ENCODE results near the gene GPR32. TPM values are rescaled to one million over a fixed set of nuclear protein-coding genes. Genes with fewer than 3 reads are reported as not detected.
A peak's percentile ranks its signal among the peaks of the same experiment; 100 is the strongest.

GPR32 gene
- total and polyA plus RNA-seq, 2 donors (not counting 1 experiment from before 2014, with no cell fraction given) = not detected

DNA sequence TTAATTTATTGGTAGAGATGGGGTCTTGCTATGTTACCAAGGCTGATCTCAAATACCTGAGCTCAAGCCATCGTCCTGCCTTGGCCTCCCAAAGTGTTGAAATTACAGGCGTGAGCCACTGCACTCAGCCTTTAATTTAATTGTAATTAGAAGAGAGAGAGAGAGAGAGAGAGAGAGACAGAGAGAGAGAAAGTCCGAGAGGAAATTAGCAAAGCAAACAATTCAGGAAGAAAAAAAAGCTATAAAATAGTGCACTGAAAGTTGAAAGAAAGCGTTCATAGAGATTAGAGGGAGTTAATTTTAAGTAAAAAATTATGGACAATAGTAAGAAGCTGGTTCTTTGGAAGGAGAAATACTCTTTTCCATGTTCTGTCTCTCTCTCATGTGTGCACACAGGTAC lies 7.0 kb downstream of the GPR32 start:
- no peak overlapping the region for H3K4me2 ChIP-seq (replicated peaks; ENCODE audit: low read depth, low read length, poor library complexity, severe bottlenecking)
- H3K27ac ChIP-seq (ENCODE audit: low read length in 2 of 2) = no peak overlapping the region
- no peaks in the 10 kb centered on the region for H3K36me3 ChIP-seq (replicated peaks in 1 of 2; ENCODE audit: control extremely low read depth in 1 of 2, control insufficient read depth in 1 of 2, extremely low read depth in 1 of 2, insufficient read depth in 2 of 2, low read length in 1 of 2)
- no CpG with 5 or more reads among the region's 4 CpGs for WGBS (ENCODE audit: insufficient coverage)
- CTCF ChIA-PET = interaction anchor here (1.0 to 1.3 kb wide), 2 partner anchors 239 to 420 kb away, joined by 3 to 6 read pairs; no protein-coding TSS in a partner anchor
- intact Hi-C loops (cut with micrococcal nuclease) = no loop called here
- H3K9me3 ChIP-seq (ENCODE audit: control extremely low read depth in 1 of 3, control insufficient read depth in 2 of 3, insufficient read depth in 1 of 3, low read length in 2 of 3) = peaks cover 0 to 30% (median 2%) of the 10 kb centered on the region in 3 donors
- H4K20me1 ChIP-seq (ENCODE audit: control insufficient read depth, insufficient read depth, low read length, poor library complexity, severe bottlenecking) = no peaks in the 10 kb centered on the region
- ATAC-seq (ENCODE audit: low read depth) (no peak), DNase-seq (no peak)
- Mint-ChIP-seq H3K27ac (no peak overlapping the region), H3K27me3 (peaks cover 60% of the 10 kb centered on the region), H3K4me3 (no peak overlapping the region), H3K4me1 (peaks cover 4% of the 10 kb centered on the region), H3K9me3 (ENCODE audit: insufficient read depth) (no peaks in the 10 kb centered on the region)
- peaks cover 0 to 8% of the 10 kb centered on the region in 2 donors for H3K4me1 ChIP-seq (ENCODE audit: control insufficient read depth in 2 of 2, insufficient read depth in 2 of 2, low read length in 2 of 2)
- no peak overlapping the region for H3K4me3 ChIP-seq (ENCODE audit: control extremely low read depth in 1 of 5, extremely low read depth in 1 of 5, insufficient read depth in 1 of 5, low read depth in 2 of 5, low read length in 4 of 5)
- H3K27me3 ChIP-seq (replicated peaks in 1 of 4; ENCODE audit: control extremely low read depth in 1 of 4, control insufficient read depth in 3 of 4, insufficient read depth in 4 of 4, low read length in 3 of 4) = peaks cover 0 to 59% (median 26%) of the 10 kb centered on the region in 4 experiments
- no peak overlapping the region for H2AFZ ChIP-seq (ENCODE audit: insufficient read depth, low read depth, low read length, poor library complexity, severe bottlenecking)
- no peaks in the 10 kb centered on the region for H3K79me2 ChIP-seq (ENCODE audit: control insufficient read depth, insufficient read depth, low read length)
- POLR2A ChIA-PET = no interaction called here
- H3K9ac ChIP-seq (ENCODE audit: low read length) = no peak overlapping the region
- TF ChIP-seq EZH2 (IDR thresholded peaks at IDR 0.05; ENCODE audit: borderline replicate concordance, insufficient read depth, low read depth, low read length, poor library complexity, severe bottlenecking) = no peak
- TF ChIP-seq, protein P1, sequence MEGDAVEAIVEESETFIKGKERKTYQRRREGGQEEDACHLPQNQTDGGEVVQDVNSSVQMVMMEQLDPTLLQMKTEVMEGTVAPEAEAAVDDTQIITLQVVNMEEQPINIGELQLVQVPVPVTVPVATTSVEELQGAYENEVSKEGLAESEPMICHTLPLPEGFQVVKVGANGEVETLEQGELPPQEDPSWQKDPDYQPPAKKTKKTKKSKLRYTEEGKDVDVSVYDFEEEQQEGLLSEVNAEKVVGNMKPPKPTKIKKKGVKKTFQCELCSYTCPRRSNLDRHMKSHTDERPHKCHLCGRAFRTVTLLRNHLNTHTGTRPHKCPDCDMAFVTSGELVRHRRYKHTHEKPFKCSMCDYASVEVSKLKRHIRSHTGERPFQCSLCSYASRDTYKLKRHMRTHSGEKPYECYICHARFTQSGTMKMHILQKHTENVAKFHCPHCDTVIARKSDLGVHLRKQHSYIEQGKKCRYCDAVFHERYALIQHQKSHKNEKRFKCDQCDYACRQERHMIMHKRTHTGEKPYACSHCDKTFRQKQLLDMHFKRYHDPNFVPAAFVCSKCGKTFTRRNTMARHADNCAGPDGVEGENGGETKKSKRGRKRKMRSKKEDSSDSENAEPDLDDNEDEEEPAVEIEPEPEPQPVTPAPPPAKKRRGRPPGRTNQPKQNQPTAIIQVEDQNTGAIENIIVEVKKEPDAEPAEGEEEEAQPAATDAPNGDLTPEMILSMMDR (IDR thresholded peaks at IDR 0.05) = no peak

DNA sequence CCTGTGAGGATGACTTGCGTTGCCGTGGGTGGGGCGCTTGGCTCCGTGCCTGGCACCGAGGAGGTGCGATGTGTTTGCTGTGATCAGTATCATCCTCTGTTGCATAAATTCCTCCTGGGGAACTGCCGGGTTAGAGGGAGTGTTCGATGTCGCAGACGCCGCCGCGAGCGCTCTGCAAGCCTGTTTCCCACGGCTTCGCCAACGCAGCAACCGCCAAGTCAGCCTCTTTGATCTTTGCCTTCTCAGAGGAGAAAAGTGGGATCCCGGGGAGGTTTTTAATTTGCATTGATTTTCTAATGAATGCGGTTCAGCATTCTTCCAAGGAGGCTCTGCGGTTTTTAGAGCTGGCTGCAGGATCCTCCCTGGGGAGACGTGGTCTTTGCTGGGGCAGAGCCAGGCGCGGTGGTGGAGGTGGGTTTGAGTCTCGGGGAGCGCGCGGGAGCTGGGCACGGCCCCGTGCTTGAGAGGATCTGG lies 7.6 kb downstream of the GPR32 start:
- peaks cover 4% of the 10 kb centered on the region for H3K4me1 Mint-ChIP-seq
- no peaks in the 10 kb centered on the region for H3K9me3 Mint-ChIP-seq (ENCODE audit: insufficient read depth)
- DNase-seq = peak; percentile 15
- H3K79me2 ChIP-seq (ENCODE audit: control insufficient read depth, insufficient read depth, low read length) = no peaks in the 10 kb centered on the region
- ChIA-PET CTCF (interaction anchor here (1.3 to 2.2 kb wide), 2 partner anchors 240 to 421 kb away, joined by 6 to 11 read pairs; no protein-coding TSS in a partner anchor), POLR2A (no interaction called here)
- WGBS (ENCODE audit: insufficient coverage) = 2% methylated on average over 30 of the region's 30 CpGs
- no peak for ATAC-seq (ENCODE audit: low read depth)
- H4K20me1 ChIP-seq (ENCODE audit: control insufficient read depth, insufficient read depth, low read length, poor library complexity, severe bottlenecking) = no peaks in the 10 kb centered on the region
- no peak overlapping the region for H3K4me3 ChIP-seq (ENCODE audit: control extremely low read depth in 1 of 5, extremely low read depth in 1 of 5, insufficient read depth in 1 of 5, low read depth in 2 of 5, low read length in 4 of 5)
- no peak overlapping the region for H3K4me3 Mint-ChIP-seq
- H3K4me2 ChIP-seq (replicated peaks; ENCODE audit: low read depth, low read length, poor library complexity, severe bottlenecking) = no peak overlapping the region
- peaks cover 64% of the 10 kb centered on the region for H3K27me3 Mint-ChIP-seq
- intact Hi-C loops (cut with micrococcal nuclease) = no loop called here
- no peak overlapping the region for H3K27ac Mint-ChIP-seq
- no peak for TF ChIP-seq EZH2 (IDR thresholded peaks at IDR 0.05; ENCODE audit: borderline replicate concordance, insufficient read depth, low read depth, low read length, poor library complexity, severe bottlenecking)
- TF ChIP-seq, protein P1 (IDR thresholded peaks at IDR 0.05) = no peak
- H3K27ac ChIP-seq (ENCODE audit: low read length in 2 of 2) = no peak overlapping the region
- H3K4me1 ChIP-seq (ENCODE audit: control insufficient read depth in 2 of 2, insufficient read depth in 2 of 2, low read length in 2 of 2) = peaks cover 0 to 8% of the 10 kb centered on the region in 2 donors
- H2AFZ ChIP-seq (ENCODE audit: insufficient read depth, low read depth, low read length, poor library complexity, severe bottlenecking) = no peak overlapping the region
- H3K36me3 ChIP-seq (replicated peaks in 1 of 2; ENCODE audit: control extremely low read depth in 1 of 2, control insufficient read depth in 1 of 2, extremely low read depth in 1 of 2, insufficient read depth in 2 of 2, low read length in 1 of 2) = no peaks in the 10 kb centered on the region
- peaks cover 0 to 26% (median 1%) of the 10 kb centered on the region in 3 donors for H3K9me3 ChIP-seq (ENCODE audit: control extremely low read depth in 1 of 3, control insufficient read depth in 2 of 3, insufficient read depth in 1 of 3, low read length in 2 of 3)
- peaks cover 0 to 62% (median 26%) of the 10 kb centered on the region in 4 experiments for H3K27me3 ChIP-seq (replicated peaks in 1 of 4; ENCODE audit: control extremely low read depth in 1 of 4, control insufficient read depth in 3 of 4, insufficient read depth in 4 of 4, low read length in 3 of 4)
- H3K9ac ChIP-seq (ENCODE audit: low read length) = no peak overlapping the region
